Loucy (cell line): Measurements from ENCODE around the gene LRP3.
A peak's percentile ranks its signal among the peaks of the same experiment; 100 is the strongest.

Experiments
- H2AFZ ChIP-seq: fragments of 200-600 bp; sonication (generic); 2 replicates; pipeline ENCODE4 v1.6.0; 2016; ENCODE audit warnings: antibody characterized with exemption, mild to moderate bottlenecking, low read length, moderate library complexity
- H3F3A ChIP-seq: fragments of 200-600 bp; 2 replicates; pipeline ENCODE4 v1.6.0; 2016; ENCODE audit warnings: antibody characterized with exemption, low read depth, mild to moderate bottlenecking
- H3K27me3 ChIP-seq: fragments of 200-600 bp; sonication (generic); 2 replicates; pipeline ENCODE4 v1.6.1; 2014; ENCODE audit warnings: low read length, mild to moderate bottlenecking; ENCODE audit not compliant: insufficient read depth, poor library complexity, severe bottlenecking
- H3K36me3 ChIP-seq: fragments of 200-600 bp; sonication (generic); 2 replicates; pipeline ENCODE4 v1.6.1; 2016; ENCODE audit warnings: low read length; ENCODE audit not compliant: insufficient read depth
- H3K4me1 ChIP-seq: fragments of 200-600 bp; sonication (generic); 2 replicates; pipeline ENCODE4 v1.5.1; 2014; ENCODE audit warnings: low read length, mild to moderate bottlenecking; ENCODE audit not compliant: insufficient read depth, poor library complexity, severe bottlenecking
- H3K4me2 ChIP-seq: fragments of 200-600 bp; sonication (generic); 2 replicates; pipeline ENCODE4 v1.6.0; 2014; ENCODE audit warnings: antibody characterized with exemption, low read length, low read depth, mild to moderate bottlenecking; ENCODE audit not compliant: poor library complexity, severe bottlenecking
- H3K4me3 ChIP-seq: fragments of 200-600 bp; sonication (generic); 2 replicates; pipeline ENCODE4 v1.5.1; 2014; ENCODE audit warnings: low read length, mild to moderate bottlenecking, mixed read lengths; ENCODE audit not compliant: poor library complexity, severe bottlenecking
- H3K79me2 ChIP-seq: fragments of 200-600 bp; sonication (generic); 2 replicates; pipeline ENCODE4 v1.6.1; 2014; ENCODE audit warnings: low read length; ENCODE audit not compliant: insufficient read depth
- H3K9ac ChIP-seq: fragments of 200-600 bp; sonication (generic); 2 replicates; pipeline ENCODE4 v1.6.0; 2014; ENCODE audit warnings: mild to moderate bottlenecking, low read depth, low read length, moderate library complexity; ENCODE audit not compliant: poor library complexity, severe bottlenecking
- H3K9me2 ChIP-seq: fragments of 200-600 bp; sonication (generic); replicated peaks from 2 replicates; pipeline ENCODE4 v1.6.1; 2016; ENCODE audit warnings: low read depth, low read length, mixed read lengths
- H3K9me3 ChIP-seq: fragments of 200-600 bp; sonication (generic); 2 replicates; pipeline ENCODE4 v1.6.1; 2014; ENCODE audit warnings: mild to moderate bottlenecking, antibody characterized with exemption, low read length, low read depth; ENCODE audit not compliant: insufficient read depth
- H4K20me1 ChIP-seq: fragments of 200-600 bp; sonication (generic); 2 replicates; pipeline ENCODE4 v1.6.0; 2014; ENCODE audit warnings: antibody characterized with exemption, low read length, mild to moderate bottlenecking; ENCODE audit not compliant: insufficient read depth, poor library complexity, severe bottlenecking
- CTCF ChIP-seq: fragments of 200-600 bp; sonication (generic); conservative IDR thresholded peaks from 2 replicates; pipeline ENCODE4 v1.5.1; 2014; ENCODE audit warnings: mild to moderate bottlenecking, antibody characterized with exemption, low read length
- EZH2phosphoT487 ChIP-seq: fragments of 200-600 bp; IDR thresholded peaks from 2 replicates; pipeline ENCODE4 v1.6.1; 2018; ENCODE audit warnings: antibody characterized with exemption, mild to moderate bottlenecking, moderate library complexity, borderline replicate concordance

Gene LRP3

GRCh38 chr19:33214596-33214995 lies 20.5 kb downstream of the LRP3 start:
- Histone ChIP-seq H3K4me3 (no peak overlapping the region), H3K9ac (no peak overlapping the region), H3K4me1 (no peaks in the 10 kb centered on the region), H3K9me3 (no peaks in the 10 kb centered on the region), H3K36me3 (no peaks in the 10 kb centered on the region), H2AFZ (no peak overlapping the region), H3K79me2 (no peaks in the 10 kb centered on the region), H3K4me2 (no peak overlapping the region), H3K9me2 (no peaks in the 10 kb centered on the region), H3K27me3 (no peaks in the 10 kb centered on the region), H4K20me1 (no peaks in the 10 kb centered on the region), H3F3A (no peaks in the 10 kb centered on the region)
- TF ChIP-seq CTCF (peak; percentile 56), EZH2phosphoT487 (no peak)

GRCh38 chr19:33215438-33216197 lies 21.5 kb downstream of the LRP3 start:
- no peaks in the 10 kb centered on the region for H3K4me1 ChIP-seq
- H3K36me3 ChIP-seq: no peaks in the 10 kb centered on the region
- H3K9me2 ChIP-seq: no peaks in the 10 kb centered on the region
- no peaks in the 10 kb centered on the region for H3K27me3 ChIP-seq
- no peaks in the 10 kb centered on the region for H4K20me1 ChIP-seq
- no peak overlapping the region for H3K4me3 ChIP-seq
- H3K9me3 ChIP-seq: no peaks in the 10 kb centered on the region
- TF ChIP-seq CTCF (no peak), EZH2phosphoT487 (no peak)
- no peak overlapping the region for H3K9ac ChIP-seq
- no peak overlapping the region for H2AFZ ChIP-seq
- no peaks in the 10 kb centered on the region for H3K79me2 ChIP-seq
- H3F3A ChIP-seq: no peaks in the 10 kb centered on the region
- H3K4me2 ChIP-seq: no peak overlapping the region

GRCh38 chr19:33216198-33216830 lies 22.2 kb downstream of the LRP3 start:
- no peaks in the 10 kb centered on the region for H3K79me2 ChIP-seq
- no peaks in the 10 kb centered on the region for H3K4me1 ChIP-seq
- no peaks in the 10 kb centered on the region for H3K9me2 ChIP-seq
- no peak overlapping the region for H3K4me2 ChIP-seq
- H3K27me3 ChIP-seq: no peaks in the 10 kb centered on the region
- H3K9ac ChIP-seq: no peak overlapping the region
- H3F3A ChIP-seq: no peaks in the 10 kb centered on the region
- H3K36me3 ChIP-seq: no peaks in the 10 kb centered on the region
- H2AFZ ChIP-seq: no peak overlapping the region
- no peaks in the 10 kb centered on the region for H3K9me3 ChIP-seq
- no peak overlapping the region for H3K4me3 ChIP-seq
- no peaks in the 10 kb centered on the region for H4K20me1 ChIP-seq
- TF ChIP-seq EZH2phosphoT487 (no peak), CTCF (no peak)
